OCI-LY1 (cell line): ENCODE data around the gene BABAM2.
"Not testable (repeated sequence)": the region's sequence is repeated elsewhere in the genome, so short reads cannot be mapped to it uniquely, and the experiment has no call there.

Source experiments
- H2AFZ ChIP-seq: fragments of 200-600 bp; sonication (generic), shearing (Covaris generic); 2 replicates; pipeline ENCODE4 v1.6.0; 2014; ENCODE audit warnings: antibody characterized with exemption, mild to moderate bottlenecking, low read length
- H3F3A ChIP-seq: fragments of 200-600 bp; sonication (generic), shearing (Covaris generic); 2 replicates; pipeline ENCODE4 v1.6.0; 2014; ENCODE audit warnings: mild to moderate bottlenecking, antibody characterized with exemption, low read length, moderate library complexity; ENCODE audit not compliant: insufficient read depth
- H3K27ac ChIP-seq: fragments of 200-600 bp; sonication (generic); 2 replicates; pipeline ENCODE4 v1.5.1; 2014; ENCODE audit warnings: low read length, mixed run types, mild to moderate bottlenecking, low read depth; ENCODE audit not compliant: poor library complexity, severe bottlenecking
- H3K27me3 ChIP-seq: fragments of 200-600 bp; sonication (generic); 2 replicates; pipeline ENCODE4 v1.6.0; 2014; ENCODE audit warnings: antibody characterized with exemption, mild to moderate bottlenecking, low read length, moderate library complexity; ENCODE audit not compliant: insufficient read depth
- H3K36me3 ChIP-seq: fragments of 200-600 bp; sonication (generic); 2 replicates; pipeline ENCODE4 v1.6.1; 2014; ENCODE audit warnings: mild to moderate bottlenecking, antibody characterized with exemption, low read length, moderate library complexity, mixed read lengths; ENCODE audit not compliant: insufficient read depth
- H3K4me1 ChIP-seq: fragments of 200-600 bp; sonication (generic); 2 replicates; pipeline ENCODE4 v1.5.1; 2014; ENCODE audit warnings: mild to moderate bottlenecking, low read length, moderate library complexity; ENCODE audit not compliant: insufficient read depth, severe bottlenecking
- H3K4me2 ChIP-seq: fragments of 200-600 bp; sonication (generic), shearing (Covaris generic); 2 replicates; pipeline ENCODE4 v1.6.1; 2014; ENCODE audit warnings: low read length
- H3K4me3 ChIP-seq: fragments of 200-600 bp; sonication (generic); 2 replicates; pipeline ENCODE4 v1.5.1; 2014; ENCODE audit warnings: low read length, low read depth, mild to moderate bottlenecking, mixed read lengths; ENCODE audit not compliant: poor library complexity, severe bottlenecking
- H3K79me2 ChIP-seq: fragments of 200-600 bp; shearing (Covaris generic); 2 replicates; pipeline ENCODE4 v1.6.1; 2016; ENCODE audit warnings: mixed run types, low read length, mixed read lengths; ENCODE audit not compliant: insufficient read depth
- H3K9ac ChIP-seq: fragments of 200-600 bp; sonication (generic), shearing (Covaris generic); 2 replicates; pipeline ENCODE4 v1.6.1; 2014; ENCODE audit warnings: mild to moderate bottlenecking, low read length, mixed read lengths
- H3K9me2 ChIP-seq: fragments of 200-600 bp; sonication (generic), shearing (Covaris generic); 2 replicates; pipeline ENCODE4 v1.6.1; 2014; ENCODE audit warnings: low read depth, mild to moderate bottlenecking, low read length, mixed read lengths
- H3K9me3 ChIP-seq: fragments of 200-600 bp; shearing (Covaris generic); 2 replicates; pipeline ENCODE4 v1.6.1; 2014; ENCODE audit warnings: low read length, mixed read lengths
- H4K20me1 ChIP-seq: fragments of 200-600 bp; sonication (generic), shearing (Covaris generic); 2 replicates; pipeline ENCODE4 v1.6.0; 2016; ENCODE audit warnings: mild to moderate bottlenecking, low read length; ENCODE audit not compliant: insufficient read depth
- CTCF ChIP-seq: fragments of 200-600 bp; sonication (generic), shearing (Covaris generic); IDR thresholded peaks from 2 replicates; pipeline ENCODE4 v1.5.1; 2017; ENCODE audit warnings: mild to moderate bottlenecking, antibody characterized with exemption, low read length, moderate library complexity, mixed read lengths
- EZH2 ChIP-seq: fragments of 200-600 bp; sonication (generic), shearing (Covaris generic); IDR thresholded peaks from 2 replicates; pipeline ENCODE4 v1.8.0; 2017; ENCODE audit warnings: borderline replicate concordance, mixed run types, mild to moderate bottlenecking, antibody characterized with exemption, low read length, moderate library complexity, mixed read lengths

Gene BABAM2

GRCh38 chr2:27860111-27860510 is 30.4 kb upstream of the BABAM2 start:
- H3F3A ChIP-seq = no peaks in the 10 kb centered on the region
- no peak overlapping the region for H3K9ac ChIP-seq
- no peaks in the 10 kb centered on the region for H3K27me3 ChIP-seq
- H3K4me3 ChIP-seq = no peak overlapping the region
- H3K4me1 ChIP-seq = no peaks in the 10 kb centered on the region
- H3K9me3 ChIP-seq = peaks cover 6% of the 10 kb centered on the region
- no peak overlapping the region for H3K27ac ChIP-seq
- no peak overlapping the region for H2AFZ ChIP-seq
- no peaks in the 10 kb centered on the region for H3K9me2 ChIP-seq
- H3K36me3 ChIP-seq = no peaks in the 10 kb centered on the region
- no peak overlapping the region for H3K4me2 ChIP-seq
- no peaks in the 10 kb centered on the region for H3K79me2 ChIP-seq
- TF ChIP-seq CTCF = no peak
- TF ChIP-seq EZH2 = no peak
- H4K20me1 ChIP-seq = no peaks in the 10 kb centered on the region

GRCh38 chr2:27863146-27863545 is 27.4 kb upstream of the BABAM2 start:
- H3K79me2 ChIP-seq = no peaks in the 10 kb centered on the region
- H3K27me3 ChIP-seq = no peaks in the 10 kb centered on the region
- no peak overlapping the region for H3K4me3 ChIP-seq
- no peaks in the 10 kb centered on the region for H3K36me3 ChIP-seq
- H3K4me2 ChIP-seq = no peak overlapping the region
- no peak for TF ChIP-seq EZH2
- no peak for TF ChIP-seq CTCF
- no peaks in the 10 kb centered on the region for H3K9me3 ChIP-seq
- H3K27ac ChIP-seq = no peak overlapping the region
- H3K9ac ChIP-seq = no peak overlapping the region
- H2AFZ ChIP-seq = no peak overlapping the region
- no peaks in the 10 kb centered on the region for H4K20me1 ChIP-seq
- H3K4me1 ChIP-seq = no peaks in the 10 kb centered on the region
- no peaks in the 10 kb centered on the region for H3K9me2 ChIP-seq
- no peaks in the 10 kb centered on the region for H3F3A ChIP-seq

GRCh38 chr2:27863955-27864354 is 26.6 kb upstream of the BABAM2 start:
- not testable (repeated sequence) for H3K36me3 ChIP-seq, H3K27ac ChIP-seq, H3K4me1 ChIP-seq, H3K27me3 ChIP-seq, H3F3A ChIP-seq, H3K4me2 ChIP-seq, H3K79me2 ChIP-seq, H2AFZ ChIP-seq, H3K9me2 ChIP-seq, H3K4me3 ChIP-seq, H3K9me3 ChIP-seq, H3K9ac ChIP-seq, H4K20me1 ChIP-seq

- TF ChIP-seq CTCF = no peak
- no peak for TF ChIP-seq EZH2
- no peak overlapping the region for H3K9ac ChIP-seq
- no peak overlapping the region for H2AFZ ChIP-seq
- no peaks in the 10 kb centered on the region for H4K20me1 ChIP-seq
- no peak overlapping the region for H3K4me3 ChIP-seq
- no peak overlapping the region for H3K27ac ChIP-seq
- H3K36me3 ChIP-seq = no peaks in the 10 kb centered on the region
- no peaks in the 10 kb centered on the region for H3K4me1 ChIP-seq
- H3K27me3 ChIP-seq = no peaks in the 10 kb centered on the region
- no peaks in the 10 kb centered on the region for H3K9me3 ChIP-seq
- H3F3A ChIP-seq = no peaks in the 10 kb centered on the region
- no peak overlapping the region for H3K4me2 ChIP-seq
- H3K9me2 ChIP-seq = no peaks in the 10 kb centered on the region
- H3K79me2 ChIP-seq = no peaks in the 10 kb centered on the region
Observed at GRCh38 chr2:27866237-27866636, 24.3 kb upstream of the BABAM2 start.
